G401.6 (cell line): ENCODE results near the gene CD2BP2.
"Not testable (repeated sequence)": the region's sequence is repeated elsewhere in the genome, so short reads cannot be mapped to it uniquely, and the experiment has no call there.

Source experiments
- FAIRE-seq: peaks from 2 replicates; lab custom pipeline; 2012; peaks lifted over from hg19 to GRCh38; lab: Jason Lieb, UNC

CD2BP2 gene

GRCh38 chr16:30358990-30359870, 4.1 kb upstream of the CD2BP2 start:
- FAIRE-seq, result no peak

GRCh38 chr16:30358577-30358936, 3.4 kb upstream of the CD2BP2 start:
- no peak for FAIRE-seq

- FAIRE-seq, result no peak
These were observed 2.8 kb upstream of the CD2BP2 start for GRCh38 chr16:30357715-30358576.

GRCh38 chr16:30357085-30357714, 2.1 kb upstream of the CD2BP2 start:
- no peak for FAIRE-seq

GRCh38 chr16:30356401-30357084, 1.4 kb upstream of the CD2BP2 start:
- no peak for FAIRE-seq

- no peak for FAIRE-seq
These were observed 823 bp upstream of the CD2BP2 start for GRCh38 chr16:30355954-30356308.

GRCh38 chr16:30354423-30355143, 525 bp downstream of the CD2BP2 start:
- no peak for FAIRE-seq

GRCh38 chr16:30353438-30354129, 1.5 kb downstream of the CD2BP2 start:
- no peak for FAIRE-seq

GRCh38 chr16:30352488-30353401, 2.4 kb downstream of the CD2BP2 start:
- FAIRE-seq, result no peak

GRCh38 chr16:30351586-30352419, 3.3 kb downstream of the CD2BP2 start:
- FAIRE-seq, result no peak

- FAIRE-seq, result no peak
These were observed 4.1 kb downstream of the CD2BP2 start for GRCh38 chr16:30351001-30351441.

- FAIRE-seq, result no peak
These were observed 4.8 kb downstream of the CD2BP2 start for GRCh38 chr16:30350134-30350871.

- no peak for FAIRE-seq
These were observed 5.4 kb downstream of the CD2BP2 start for GRCh38 chr16:30349675-30350074.

- FAIRE-seq, result no peak
These were observed 6.2 kb downstream of the CD2BP2 start for GRCh38 chr16:30348929-30349328.

GRCh38 chr16:30348113-30348512, 7.0 kb downstream of the CD2BP2 start:
- no peak for FAIRE-seq

- no peak for FAIRE-seq
These were observed 8.8 kb downstream of the CD2BP2 start for GRCh38 chr16:30346286-30346685.

- FAIRE-seq, result not testable (repeated sequence)
These were observed 11.7 kb downstream of the CD2BP2 start for GRCh38 chr16:30343491-30343820.

GRCh38 chr16:30342751-30343490, 12.2 kb downstream of the CD2BP2 start:
- no peak for FAIRE-seq
